A673 (cell line): ENCODE measurements around the gene SARDH. TPM values are rescaled to one million over a fixed set of nuclear protein-coding genes. Genes with fewer than 3 reads are reported as not detected.

Experiments used
- BruUV-seq: library from RNA; stranded (reverse); fragments of 400-500 nt; replicated peaks from 2 replicates; lab custom pipeline; 2021; lab: Mats Ljungman, UMichigan
- CTCF ChIA-PET: fragments of 300-600 bp; sonication (Branson Sonifier 250); formaldehyde crosslinking; loops from one replicate; lab custom pipeline; 2022; ENCODE audit warnings: antibody characterized with exemption; lab: Charles Lee
- POLR2A ChIA-PET: fragments of 300-600 bp; sonication (Branson Sonifier 250); formaldehyde crosslinking; loops from one replicate; lab custom pipeline; 2022; ENCODE audit warnings: antibody characterized with exemption; ENCODE audit not compliant: low non-redundant PET; lab: Charles Lee
- DNase-seq: peaks from one replicate; pipeline ENCODE4 v3.0.0-alpha.2; 2015; ENCODE audit warnings: low spot score
- H3K27ac ChIP-seq: fragments of 200-600 bp; sonication (generic); 2 replicates; pipeline ENCODE4 v1.5.1; 2016; ENCODE audit warnings: mixed run types, low read depth, mild to moderate bottlenecking, mixed read lengths, antibody characterized with exemption, low read length; ENCODE audit not compliant: poor library complexity, severe bottlenecking
- H3K27me3 ChIP-seq: fragments of 200-600 bp; sonication (generic); replicated peaks from 2 replicates; pipeline ENCODE4 v1.6.1; 2017; ENCODE audit warnings: mixed run types, low read depth, mild to moderate bottlenecking, mixed read lengths, antibody characterized with exemption, low read length; ENCODE audit not compliant: insufficient read depth, poor library complexity
- H3K36me3 ChIP-seq: fragments of 200-600 bp; sonication (generic); 2 replicates; pipeline ENCODE4 v1.6.1; 2016; ENCODE audit warnings: mixed run types, mild to moderate bottlenecking, mixed read lengths, antibody characterized with exemption, low read length; ENCODE audit not compliant: insufficient read depth, poor library complexity, severe bottlenecking
- H3K4me1 ChIP-seq: fragments of 200-600 bp; sonication (generic); 2 replicates; pipeline ENCODE4 v1.6.1; 2017; ENCODE audit warnings: mixed run types, mild to moderate bottlenecking, mixed read lengths, antibody characterized with exemption, low read length; ENCODE audit not compliant: insufficient read depth, poor library complexity, severe bottlenecking
- H3K4me3 ChIP-seq: fragments of 200-600 bp; sonication (generic); 2 replicates; pipeline ENCODE4 v1.5.1; 2016; ENCODE audit warnings: low read depth, mixed run types, mild to moderate bottlenecking, mixed read lengths, low read length; ENCODE audit not compliant: poor library complexity, severe bottlenecking
- H3K9me3 ChIP-seq: fragments of 200-600 bp; sonication (generic); 2 replicates; pipeline ENCODE4 v1.6.1; 2016; ENCODE audit warnings: mixed run types, low read depth, mild to moderate bottlenecking, mixed read lengths, antibody characterized with exemption, low read length; ENCODE audit not compliant: poor library complexity, severe bottlenecking
- CTCF ChIP-seq: fragments of 300-800, 200-600 bp; sonication (generic); conservative IDR thresholded peaks from 2 replicates; pipeline ENCODE4 v1.5.1; 2017; ENCODE audit warnings: low read depth, mild to moderate bottlenecking, antibody characterized with exemption, low read length, moderate library complexity, mixed read lengths
- EZH2 ChIP-seq: fragments of 200-600 bp; sonication (generic); IDR thresholded peaks from 2 replicates; pipeline ENCODE4 v1.6.1; 2017; ENCODE audit warnings: borderline replicate concordance, low read depth, mild to moderate bottlenecking, mixed read lengths, antibody characterized with exemption, low read length; ENCODE audit not compliant: poor library complexity, severe bottlenecking
- intact Hi-C: fragments of 100-400 bp; cut with micrococcal nuclease; formaldehyde crosslinking; loops from one replicate; pipeline ENCODE4 v1.10.0; 2022; ENCODE audit not compliant: unreplicated experiment
- total RNA-seq: library from RNA; stranded (reverse); gene quantifications from 2 replicates; pipeline ENCODE4 v1.2.3, GENCODE V29; 2021

SARDH gene
- total RNA-seq, 1 experiment from 2014 or later: 0.37 TPM

GRCh38 chr9:133645021-133645765 lies 93.0 kb downstream of the SARDH start:
- TF ChIP-seq EZH2 (no peak), CTCF (no peak)
- Histone ChIP-seq H3K4me1 (no peaks in the 10 kb centered on the region), H3K4me3 (no peak overlapping the region), H3K27me3 (peaks cover 11% of the 10 kb centered on the region), H3K9me3 (no peaks in the 10 kb centered on the region), H3K27ac (no peak overlapping the region), H3K36me3 (no peaks in the 10 kb centered on the region)
- ChIA-PET CTCF (no interaction called here), POLR2A (no interaction called here)
- intact Hi-C loops: no loop called here
- no TSS peak for BruUV-seq
- no peak for DNase-seq

- Histone ChIP-seq H3K27ac (no peak overlapping the region), H3K4me3 (no peak overlapping the region), H3K9me3 (no peaks in the 10 kb centered on the region), H3K4me1 (no peaks in the 10 kb centered on the region), H3K27me3 (peaks cover 6% of the 10 kb centered on the region), H3K36me3 (no peaks in the 10 kb centered on the region)
- ChIA-PET CTCF (no interaction called here), POLR2A (no interaction called here)
- intact Hi-C loops: no loop called here
- TF ChIP-seq CTCF (no peak), EZH2 (no peak)
- no TSS peak for BruUV-seq
- no peak for DNase-seq
These were observed 94.0 kb downstream of the SARDH start for GRCh38 chr9:133643978-133644760.

GRCh38 chr9:133643362-133643755 lies 94.8 kb downstream of the SARDH start:
- TF ChIP-seq EZH2 (no peak), CTCF (no peak)
- no peak for DNase-seq
- CTCF ChIA-PET: no interaction called here
- H3K27me3 ChIP-seq: no peaks in the 10 kb centered on the region
- intact Hi-C loops: no loop called here
- H3K4me3 ChIP-seq: no peak overlapping the region
- H3K27ac ChIP-seq: no peak overlapping the region
- no peaks in the 10 kb centered on the region for H3K4me1 ChIP-seq
- H3K36me3 ChIP-seq: no peaks in the 10 kb centered on the region
- H3K9me3 ChIP-seq: no peaks in the 10 kb centered on the region
- POLR2A ChIA-PET: no interaction called here
- no TSS peak for BruUV-seq
